SW 1271 (cell line): ENCODE data around the gene PMEL.
A peak's percentile ranks its signal among the peaks of the same experiment; 100 is the strongest.
"Not testable (repeated sequence)": the region's sequence is repeated elsewhere in the genome, so short reads cannot be mapped to it uniquely, and the experiment has no call there.

Experiments
- DNase-seq, 2 experiments: peaks; one replicate each; lab custom pipeline; 2025; lab: John Stamatoyannopoulos, UW

PMEL gene

DNA sequence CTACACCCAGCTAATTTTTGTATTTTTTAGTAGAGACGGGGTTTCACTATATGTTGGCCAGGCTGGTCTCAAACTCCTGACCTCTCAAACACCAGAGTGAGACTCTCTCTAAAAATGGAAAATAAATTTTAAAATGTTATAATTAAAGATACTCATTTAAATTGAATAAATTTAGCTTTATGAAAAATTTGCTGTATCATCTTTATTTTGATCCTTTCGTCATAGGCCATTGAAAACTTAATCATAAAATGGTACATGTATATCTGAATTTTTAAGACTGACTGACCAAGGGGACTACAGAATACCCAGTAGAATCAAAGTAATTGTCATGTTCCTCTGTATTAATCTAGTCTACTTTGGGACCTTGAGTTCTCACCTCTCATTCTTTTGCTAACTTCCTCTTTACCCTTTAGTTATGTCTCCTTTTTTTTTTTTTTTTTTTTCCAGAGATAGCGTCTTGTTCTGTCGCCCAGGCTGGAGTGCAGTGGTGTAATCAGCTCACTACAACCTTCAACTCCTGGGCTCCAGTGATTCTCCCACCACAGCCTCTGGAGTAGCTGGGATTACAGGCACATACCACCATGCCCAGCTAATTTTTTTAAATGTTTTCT, 17.5 kb upstream of the PMEL start:
- DNase-seq, result no peak

GRCh38 chr12:55982319-55982936, 16.6 kb upstream of the PMEL start:
- no peak for DNase-seq

DNA sequence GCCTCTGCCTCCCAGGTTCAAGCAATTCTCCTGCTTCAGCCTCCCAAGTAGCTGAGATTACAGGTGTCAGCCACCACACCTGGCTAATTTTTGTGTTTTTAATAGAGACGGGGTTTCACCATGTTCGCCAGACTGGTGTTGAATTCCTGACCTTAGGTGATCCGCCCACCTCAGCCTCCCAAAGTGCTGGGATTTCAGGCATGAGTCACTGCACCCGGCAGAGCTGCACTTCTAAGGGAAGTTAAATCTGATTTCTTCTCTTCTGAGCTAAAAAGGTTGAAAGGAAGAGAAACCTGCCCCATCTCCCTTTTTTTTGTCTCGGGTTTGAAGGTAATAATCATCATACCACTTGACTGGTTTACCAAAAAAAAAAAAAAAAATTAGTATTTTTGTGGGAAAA, 16.0 kb upstream of the PMEL start:
- not testable (repeated sequence) for DNase-seq

DNA sequence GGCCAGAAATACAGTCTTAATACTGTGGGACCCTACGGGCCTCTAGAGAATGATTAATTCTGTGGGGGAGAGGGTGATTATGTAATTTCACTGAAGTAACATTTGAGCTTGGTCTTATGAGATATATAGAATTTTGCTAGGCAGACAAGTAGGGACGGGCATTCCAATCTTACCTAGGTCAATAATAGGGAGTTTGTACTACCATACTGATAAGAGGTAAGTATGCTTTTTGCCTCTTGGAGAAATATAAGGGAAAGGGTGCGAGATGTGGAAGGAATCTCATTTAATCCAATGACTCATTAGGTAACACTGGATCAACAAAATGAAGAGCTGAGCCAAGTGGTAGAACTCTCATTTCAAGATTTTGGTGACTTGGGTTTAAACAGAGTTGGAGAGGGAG, 13.2 kb upstream of the PMEL start:
- no peak for DNase-seq

- no peak for DNase-seq
Observed at GRCh38 chr12:55978393-55978792, 12.6 kb upstream of the PMEL start.

DNA sequence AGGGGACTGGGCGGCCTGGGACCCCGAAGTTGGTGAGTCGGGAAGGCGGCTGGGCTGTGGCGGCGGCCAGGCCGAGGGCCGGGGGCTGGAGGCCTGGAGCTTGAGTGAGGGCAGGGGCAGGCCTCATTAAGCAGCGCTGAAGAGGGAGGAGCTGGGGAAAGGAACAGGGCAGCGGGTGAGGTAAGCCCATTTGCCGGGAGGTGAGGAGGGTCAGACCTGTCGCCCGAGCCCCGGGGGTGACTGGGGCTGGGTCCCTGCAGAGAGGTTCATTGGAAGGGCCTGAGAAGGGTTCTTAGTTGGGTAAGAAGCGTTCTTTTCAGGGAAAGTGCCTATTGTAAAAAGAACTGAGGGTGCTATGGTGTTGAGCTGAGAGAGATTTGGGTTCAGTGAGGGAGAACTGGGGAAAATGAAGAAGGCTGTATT, 8.5 kb upstream of the PMEL start:
- DNase-seq, result peak in 1 of 2 experiments; percentile 32

- peak; percentile 100 for DNase-seq
Observed at GRCh38 chr12:55973599-55974307, 7.9 kb upstream of the PMEL start, which contains the start of gene RAB5B. RAB5B (plus strand) TSS chr12:55974078; CDS start chr12:55986961, 12,883 bp downstream.

DNA sequence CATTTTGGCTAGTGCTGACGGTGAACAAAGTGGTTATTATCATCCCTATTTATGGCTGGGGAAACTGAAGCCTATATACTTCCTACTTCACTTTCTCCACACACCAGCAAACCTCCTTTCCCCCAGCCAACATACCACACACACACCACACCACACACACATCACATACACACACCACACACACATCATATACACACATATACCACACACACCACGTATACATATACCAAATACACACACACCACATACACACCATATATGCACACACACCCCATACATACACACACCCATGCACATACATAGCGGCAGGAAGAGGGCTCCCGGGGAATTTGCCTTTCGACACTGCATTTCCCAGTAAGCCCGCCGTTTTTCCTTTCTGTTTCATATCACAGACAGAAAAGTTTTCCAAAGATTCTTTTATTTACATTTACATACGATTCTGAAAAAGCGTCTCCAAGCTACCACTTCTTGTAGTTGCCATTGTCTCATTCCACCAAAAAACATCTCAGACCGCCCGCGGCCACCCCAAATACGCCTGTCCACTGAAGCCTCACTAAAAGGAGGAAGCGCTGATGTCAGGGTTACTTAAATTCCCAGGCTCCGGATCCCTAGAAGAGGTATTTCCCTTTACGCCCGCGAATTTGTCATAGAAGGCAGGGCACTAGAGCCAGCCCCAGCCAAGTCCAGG, 7.2 kb upstream of the PMEL start:
- DNase-seq, result no peak

DNA sequence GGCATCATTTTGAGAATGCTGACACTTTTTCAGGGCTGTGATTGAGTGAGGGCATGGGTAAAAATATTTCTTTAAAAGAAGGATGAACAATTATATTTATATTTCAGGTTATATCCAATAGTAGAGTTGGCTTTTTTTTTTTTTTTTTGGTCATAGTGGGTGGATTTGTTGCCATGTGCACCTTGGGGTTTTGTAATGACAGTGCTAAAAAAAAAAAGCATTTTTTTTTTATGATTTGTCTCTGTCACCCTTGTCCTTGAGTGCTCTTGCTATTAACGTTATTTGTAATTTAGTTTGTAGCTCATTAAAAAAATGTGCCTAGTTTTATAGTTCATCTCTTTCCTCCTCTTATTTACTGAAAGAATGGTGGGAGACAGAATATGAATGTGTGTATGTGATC, 6.6 kb upstream of the PMEL start:
- DNase-seq, result no peak

DNA sequence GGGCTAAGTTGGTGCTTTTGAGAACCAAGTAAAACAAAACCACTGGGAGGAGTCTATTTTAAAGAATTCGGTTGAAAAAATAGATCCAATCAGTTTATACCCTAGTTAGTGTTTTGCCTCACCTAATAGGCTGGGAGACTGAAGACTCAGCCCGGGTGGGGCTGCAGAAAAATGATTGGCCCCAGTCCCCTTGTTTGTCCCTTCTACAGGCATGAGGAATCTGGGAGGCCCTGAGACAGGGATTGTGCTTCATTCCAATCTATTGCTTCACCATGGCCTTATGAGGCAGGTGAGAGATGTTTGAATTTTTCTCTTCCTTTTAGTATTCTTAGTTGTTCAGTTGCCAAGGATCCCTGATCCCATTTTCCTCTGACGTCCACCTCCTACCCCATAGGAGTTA, 6.2 kb upstream of the PMEL start:
- DNase-seq, result peak; percentile 22 to 29

GRCh38 chr12:55970775-55971174, 4.9 kb upstream of the PMEL start:
- no peak for DNase-seq

DNA sequence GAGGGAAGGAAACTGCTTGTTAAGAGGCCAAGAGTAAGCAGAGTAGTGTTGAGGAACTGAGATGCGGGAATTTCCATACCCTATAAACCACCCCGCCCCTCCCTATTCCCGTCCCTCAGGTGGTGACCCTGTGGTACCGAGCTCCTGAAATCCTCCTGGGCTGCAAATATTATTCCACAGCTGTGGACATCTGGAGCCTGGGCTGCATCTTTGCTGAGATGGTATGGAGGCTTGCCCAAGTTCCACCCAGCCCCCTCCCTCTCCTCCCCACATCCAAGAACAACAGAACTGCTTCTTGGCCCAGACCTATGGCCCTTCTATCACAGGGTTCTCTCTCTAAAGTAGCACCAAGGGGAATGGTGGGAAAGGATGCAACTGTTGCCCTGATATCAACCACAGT, 3.5 kb upstream of the PMEL start:
- no peak for DNase-seq

DNA sequence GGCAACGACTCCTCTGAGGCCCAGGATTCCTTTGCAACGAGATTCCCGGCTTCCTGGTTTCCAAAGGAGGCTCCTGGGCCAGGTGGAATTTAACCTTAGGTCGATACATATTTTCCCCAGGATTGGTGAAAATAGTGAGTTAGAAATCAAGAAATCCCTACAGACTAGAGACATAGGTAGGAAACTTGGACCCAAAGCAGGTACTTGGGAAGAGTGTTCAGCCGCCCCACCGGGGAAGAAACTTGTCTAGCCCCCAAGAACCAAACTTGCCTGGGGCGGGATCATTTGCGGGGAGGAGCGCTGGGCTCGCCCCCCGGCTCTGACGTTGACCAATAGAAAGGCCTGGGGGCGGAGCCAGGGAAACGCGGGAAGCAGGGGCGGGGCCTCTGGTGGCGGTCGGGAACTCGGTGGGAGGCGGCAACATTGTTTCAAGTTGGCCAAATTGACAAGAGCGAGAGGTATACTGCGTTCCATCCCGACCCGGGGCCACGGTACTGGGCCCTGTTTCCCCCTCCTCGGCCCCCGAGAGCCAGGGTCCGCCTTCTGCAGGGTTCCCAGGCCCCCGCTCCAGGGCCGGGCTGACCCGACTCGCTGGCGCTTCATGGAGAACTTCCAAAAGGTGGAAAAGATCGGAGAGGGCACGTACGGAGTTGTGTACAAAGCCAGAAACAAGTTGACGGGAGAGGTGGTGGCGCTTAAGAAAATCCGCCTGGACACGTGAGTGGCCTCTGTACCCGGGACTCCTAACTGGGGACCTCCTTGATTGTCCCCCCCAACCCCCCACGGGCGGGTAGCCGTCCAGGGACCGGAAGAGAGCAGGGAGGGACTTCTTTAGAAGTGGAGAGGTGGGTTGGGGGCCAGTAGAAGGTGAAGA, 803 bp upstream of the PMEL start, which contains the start of gene CDK2:
Gene CDK2, plus strand, starts transcription at position 423 of the 874 bp plus-strand sequence. Its CDS starts 179 bp downstream, at position 602.
- peak; percentile 50 to 86 for DNase-seq

DNA sequence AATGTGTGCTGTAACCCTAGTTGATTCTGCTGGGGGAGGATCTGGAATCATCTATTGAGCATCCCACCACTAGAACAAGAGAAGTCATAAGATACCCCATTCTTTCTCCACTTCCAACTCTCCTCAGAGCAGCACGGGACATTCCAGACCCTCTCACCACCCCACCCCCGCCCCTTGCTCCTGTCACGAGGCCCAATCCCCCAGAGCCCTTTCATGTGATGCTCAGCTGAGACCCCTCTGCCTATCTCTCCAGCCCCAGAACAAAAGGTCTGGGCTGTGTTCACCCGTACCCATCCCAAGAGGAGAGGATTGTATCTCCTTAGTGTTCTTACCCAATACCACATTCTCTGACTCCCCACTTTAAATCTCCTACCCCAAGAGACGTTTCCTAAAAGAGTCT, 602 bp downstream of the PMEL start:
- DNase-seq, result no peak

- no peak for DNase-seq
Observed at GRCh38 chr12:55963760-55964159, 2.1 kb downstream of the PMEL start.

- DNase-seq, result no peak
Observed at GRCh38 chr12:55957106-55957859, 8.6 kb downstream of the PMEL start.

GRCh38 chr12:55955800-55956508, 9.9 kb downstream of the PMEL start:
- peak; percentile 43 to 61 for DNase-seq

DNA sequence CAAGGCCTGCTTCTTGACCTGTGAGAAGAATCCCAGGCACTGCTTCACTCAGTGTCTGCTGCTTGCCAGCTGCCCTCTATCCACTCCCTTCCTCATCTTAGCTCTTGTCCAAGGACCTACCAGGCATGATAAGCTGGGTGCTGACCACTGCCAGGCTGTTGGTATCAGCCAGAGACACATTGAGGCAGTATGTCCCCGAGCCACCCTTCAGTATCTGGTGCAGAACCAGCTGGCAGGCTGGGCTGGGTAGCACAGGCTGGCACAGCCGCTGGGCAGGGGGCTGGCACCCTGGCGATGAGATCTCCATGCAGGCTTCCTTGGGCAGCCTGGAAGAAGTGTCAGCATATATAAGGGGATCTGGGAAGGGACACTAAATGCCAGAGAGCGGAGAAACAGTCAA, 10.5 kb downstream of the PMEL start:
- no peak for DNase-seq

- DNase-seq, result no peak
Observed at GRCh38 chr12:55946553-55946952, 19.3 kb downstream of the PMEL start.

DNA sequence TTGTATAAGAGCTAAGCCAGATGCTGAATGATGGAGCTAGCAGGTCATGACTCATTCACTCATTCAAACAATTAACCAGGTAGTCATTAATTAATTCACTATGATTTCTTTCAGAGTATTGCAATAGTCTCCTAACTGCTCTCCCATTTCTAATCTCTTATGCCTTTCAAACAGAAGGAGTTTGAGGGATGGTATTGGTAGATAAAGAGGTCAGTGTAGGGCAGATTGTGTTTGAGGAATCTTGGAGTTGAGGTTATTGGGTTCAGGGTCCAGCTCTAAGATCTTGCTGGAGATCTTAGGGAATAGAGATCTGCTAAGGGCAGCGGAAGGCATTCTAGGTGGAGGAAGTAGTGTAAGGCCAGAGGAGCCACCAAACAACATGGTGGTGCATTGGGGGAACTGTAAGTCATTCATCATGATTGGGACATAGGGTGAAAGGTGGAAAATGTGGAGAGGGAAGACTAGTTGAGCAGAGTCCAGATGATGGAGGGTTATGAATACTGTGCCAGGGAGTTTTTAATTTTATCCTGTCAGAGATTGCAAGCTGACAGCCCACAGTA, 23.2 kb downstream of the PMEL start:
- DNase-seq, result no peak
